ENCODE data around the gene PLK1. TPM values are rescaled to one million over a fixed set of nuclear protein-coding genes. Genes with fewer than 3 reads are reported as not detected.
"Not testable (repeated sequence)": the region's sequence is repeated elsewhere in the genome, so short reads cannot be mapped to it uniquely, and the experiment has no call there.

The PLK1 gene
- 1 to 10 TPM in 2 of 3 donors, under 1 TPM in 1; 0.66 to 4.3 (median 1.3) TPM for total RNA-seq

DNA sequence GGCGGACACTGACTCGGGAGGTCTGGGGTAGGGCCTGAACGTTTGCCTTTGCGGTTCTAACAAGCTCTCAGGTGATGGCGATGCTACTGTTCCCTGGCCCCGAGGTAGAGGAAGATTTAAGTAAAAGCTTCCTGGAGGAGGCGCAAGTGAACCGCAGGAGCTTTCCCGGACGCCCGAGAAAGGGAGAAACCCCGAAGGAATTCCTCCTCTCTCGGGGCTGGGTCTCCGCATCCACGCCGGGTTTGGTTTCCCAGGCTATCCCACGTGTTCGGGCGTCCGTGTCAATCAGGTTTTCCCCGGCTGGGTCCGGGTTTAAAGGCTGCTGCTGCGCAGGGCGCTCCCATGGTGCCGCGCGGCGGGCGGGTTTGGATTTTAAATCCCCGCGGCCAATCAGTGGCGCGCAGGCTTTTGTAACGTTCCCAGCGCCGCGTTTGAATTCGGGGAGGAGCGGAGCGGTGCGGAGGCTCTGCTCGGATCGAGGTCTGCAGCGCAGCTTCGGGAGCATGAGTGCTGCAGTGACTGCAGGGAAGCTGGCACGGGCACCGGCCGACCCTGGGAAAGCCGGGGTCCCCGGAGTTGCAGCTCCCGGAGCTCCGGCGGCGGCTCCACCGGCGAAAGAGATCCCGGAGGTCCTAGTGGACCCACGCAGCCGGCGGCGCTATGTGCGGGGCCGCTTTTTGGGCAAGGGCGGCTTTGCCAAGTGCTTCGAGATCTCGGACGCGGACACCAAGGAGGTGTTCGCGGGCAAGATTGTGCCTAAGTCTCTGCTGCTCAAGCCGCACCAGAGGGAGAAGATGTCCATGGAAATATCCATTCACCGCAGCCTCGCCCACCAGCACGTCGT is at the start of gene PLK1:
Gene PLK1, plus strand, starts transcription at position 460 of the 844 bp plus-strand sequence. Its CDS starts 44 bp downstream, at position 504.
- Histone ChIP-seq H3K4me3 (peak within 1 kb of the TSS; percentile 47 to 71 (median 62)), H3K4me1 (no peaks in the 10 kb centered on the region), H3K36me3 (no peaks in the 10 kb centered on the region), H3K27ac (no peak within 1 kb of the TSS), H3K9me3 (no peaks in the 10 kb centered on the region), H3K27me3 (no peaks in the 10 kb centered on the region)
- DNase-seq (ENCODE audit: low spot score in 2 of 2), result peak; percentile 39 to 72
- TF ChIP-seq POLR2AphosphoS5 (IDR thresholded peaks at IDR 0.05) (no peak), POLR2A (IDR thresholded peaks at IDR 0.05) (no peak)
- TF ChIP-seq, protein P1, sequence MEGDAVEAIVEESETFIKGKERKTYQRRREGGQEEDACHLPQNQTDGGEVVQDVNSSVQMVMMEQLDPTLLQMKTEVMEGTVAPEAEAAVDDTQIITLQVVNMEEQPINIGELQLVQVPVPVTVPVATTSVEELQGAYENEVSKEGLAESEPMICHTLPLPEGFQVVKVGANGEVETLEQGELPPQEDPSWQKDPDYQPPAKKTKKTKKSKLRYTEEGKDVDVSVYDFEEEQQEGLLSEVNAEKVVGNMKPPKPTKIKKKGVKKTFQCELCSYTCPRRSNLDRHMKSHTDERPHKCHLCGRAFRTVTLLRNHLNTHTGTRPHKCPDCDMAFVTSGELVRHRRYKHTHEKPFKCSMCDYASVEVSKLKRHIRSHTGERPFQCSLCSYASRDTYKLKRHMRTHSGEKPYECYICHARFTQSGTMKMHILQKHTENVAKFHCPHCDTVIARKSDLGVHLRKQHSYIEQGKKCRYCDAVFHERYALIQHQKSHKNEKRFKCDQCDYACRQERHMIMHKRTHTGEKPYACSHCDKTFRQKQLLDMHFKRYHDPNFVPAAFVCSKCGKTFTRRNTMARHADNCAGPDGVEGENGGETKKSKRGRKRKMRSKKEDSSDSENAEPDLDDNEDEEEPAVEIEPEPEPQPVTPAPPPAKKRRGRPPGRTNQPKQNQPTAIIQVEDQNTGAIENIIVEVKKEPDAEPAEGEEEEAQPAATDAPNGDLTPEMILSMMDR (IDR thresholded peaks at IDR 0.05), result peak in 2 of 3 donors; percentile 12 to 25
- intact Hi-C loops (cut with DNase I; ENCODE audit: low total_unique reads), result no loop called here

DNA sequence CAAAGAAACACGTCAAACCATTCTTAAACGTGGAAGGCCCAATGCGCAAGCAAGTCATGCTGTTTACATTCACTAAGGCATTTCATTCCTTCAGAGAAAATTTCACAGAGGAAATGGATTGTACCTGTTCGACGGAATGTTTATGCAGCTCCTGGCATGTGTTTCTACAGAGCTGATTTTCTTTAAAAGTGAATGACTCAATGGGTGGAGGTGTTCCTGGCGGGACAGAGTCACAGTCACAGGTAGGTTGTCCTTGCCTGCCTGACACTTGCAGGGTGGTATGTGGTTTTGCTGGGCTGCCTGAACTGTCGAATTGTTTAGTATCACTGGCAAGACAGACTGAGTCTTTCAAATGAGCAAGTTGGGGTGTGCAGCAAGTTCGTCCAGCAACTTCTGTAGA is 49.2 kb upstream of the PLK1 start:
- no peak for DNase-seq (ENCODE audit: low spot score in 2 of 2)
- no peak for TF ChIP-seq POLR2A (IDR thresholded peaks at IDR 0.05)
- no peak for TF ChIP-seq POLR2AphosphoS5 (IDR thresholded peaks at IDR 0.05)
- TF ChIP-seq, protein P1 (IDR thresholded peaks at IDR 0.05), result no peak
- Histone ChIP-seq H3K27me3 (no peaks in the 10 kb centered on the region), H3K36me3 (peaks cover 9% of the 10 kb centered on the region), H3K27ac (no peak overlapping the region), H3K4me3 (no peak overlapping the region), H3K9me3 (no peaks in the 10 kb centered on the region), H3K4me1 (no peaks in the 10 kb centered on the region)
- intact Hi-C loops (cut with DNase I; ENCODE audit: low total_unique reads), result no loop called here

- H3K36me3 ChIP-seq; H3K4me1 ChIP-seq; DNase-seq (ENCODE audit: low spot score in 2 of 2); H3K27me3 ChIP-seq; intact Hi-C loops (cut with DNase I; ENCODE audit: low total_unique reads); H3K9me3 ChIP-seq; H3K27ac ChIP-seq; H3K4me3 ChIP-seq: not testable (repeated sequence)
Observed at GRCh38 chr16:23631874-23632273, 46.8 kb upstream of the PLK1 start.

- Histone ChIP-seq H3K27me3 (no peaks in the 10 kb centered on the region), H3K9me3 (no peaks in the 10 kb centered on the region), H3K27ac (no peak overlapping the region), H3K4me1 (no peaks in the 10 kb centered on the region), H3K4me3 (no peak overlapping the region), H3K36me3 (peaks cover 8% of the 10 kb centered on the region)
- intact Hi-C loops (cut with DNase I; ENCODE audit: low total_unique reads), result no loop called here
- DNase-seq (ENCODE audit: low spot score in 2 of 2), result no peak
- TF ChIP-seq, protein P1 (IDR thresholded peaks at IDR 0.05), result no peak
- TF ChIP-seq POLR2AphosphoS5 (IDR thresholded peaks at IDR 0.05), result no peak
- TF ChIP-seq POLR2A (IDR thresholded peaks at IDR 0.05), result no peak
Observed at GRCh38 chr16:23634461-23635036, 44.1 kb upstream of the PLK1 start.

GRCh38 chr16:23635958-23636357 is 42.7 kb upstream of the PLK1 start:
- Histone ChIP-seq H3K4me1 (peaks cover 0 to 7% of the 10 kb centered on the region in 2 donors), H3K4me3 (no peak overlapping the region), H3K27ac (no peak overlapping the region), H3K9me3 (no peaks in the 10 kb centered on the region), H3K27me3 (no peaks in the 10 kb centered on the region), H3K36me3 (no peaks in the 10 kb centered on the region)
- intact Hi-C loops (cut with DNase I; ENCODE audit: low total_unique reads), result no loop called here
- TF ChIP-seq POLR2A (IDR thresholded peaks at IDR 0.05) (no peak), POLR2AphosphoS5 (IDR thresholded peaks at IDR 0.05) (no peak)
- TF ChIP-seq, protein P1 (IDR thresholded peaks at IDR 0.05), result no peak
- no peak for DNase-seq (ENCODE audit: low spot score in 2 of 2)
